ENCODE measurements around the gene HERC4. TPM values are rescaled to one million over a fixed set of nuclear protein-coding genes. Genes with fewer than 3 reads are reported as not detected.

HERC4 gene
- total RNA-seq, 3 donors from 2014 or later (not counting 1 experiment from before 2014, with no cell fraction given), result 78.4 to 104 (median 83.9) TPM

DNA sequence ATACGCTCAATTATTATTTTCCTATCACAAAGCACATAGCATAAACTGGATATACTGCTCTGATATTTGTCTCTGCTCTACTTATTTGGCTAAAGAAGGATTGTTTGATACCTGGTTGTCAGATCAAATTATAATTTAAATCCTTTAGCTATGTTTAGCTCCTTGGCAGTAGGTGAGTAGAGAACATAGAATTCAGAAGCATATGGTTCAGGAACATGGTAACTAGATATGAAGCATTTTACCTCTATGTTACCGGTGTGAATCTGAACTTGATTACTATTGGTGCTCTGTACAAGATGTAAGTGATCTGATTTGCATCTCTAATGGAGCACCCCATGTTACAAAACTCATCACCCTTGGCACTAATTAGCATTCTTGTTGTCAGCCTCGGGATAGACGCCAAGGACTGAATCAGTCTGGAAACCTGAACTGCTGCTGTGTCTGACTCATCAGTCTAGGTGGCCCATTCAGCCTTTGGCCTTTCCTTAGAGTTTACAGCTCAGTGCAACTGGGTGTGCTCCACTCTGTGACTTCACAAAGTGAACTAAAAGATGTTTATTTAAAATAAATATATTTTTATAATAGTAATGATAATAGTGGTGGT, 21.9 kb upstream of the HERC4 start:
- Histone ChIP-seq H3K4me3 (ENCODE audit: low read length) (no peak overlapping the region), H3K4me1 (ENCODE audit: control insufficient read depth, insufficient read depth, low read length) (no peaks in the 10 kb centered on the region), H3K27ac (ENCODE audit: low read length) (no peak overlapping the region), H3K9me3 (ENCODE audit: control insufficient read depth, insufficient read depth, low read length) (no peaks in the 10 kb centered on the region), H3K36me3 (ENCODE audit: control insufficient read depth, insufficient read depth, low read length) (no peaks in the 10 kb centered on the region), H3K27me3 (ENCODE audit: control insufficient read depth, insufficient read depth, low read length) (no peaks in the 10 kb centered on the region)
- Mint-ChIP-seq H3K27ac (no peak overlapping the region), H3K36me3 (no peaks in the 10 kb centered on the region), H3K4me3 (no peak overlapping the region), H3K9me3 (no peaks in the 10 kb centered on the region), H3K4me1 (peaks cover 0 to 5% of the 10 kb centered on the region in 2 donors), H3K27me3 (ENCODE audit: low read depth in 2 of 2) (peaks cover 4 to 6% of the 10 kb centered on the region in 2 donors)
- DNase-seq (no peak), ATAC-seq (no peak)
- TF ChIP-seq, protein P1, sequence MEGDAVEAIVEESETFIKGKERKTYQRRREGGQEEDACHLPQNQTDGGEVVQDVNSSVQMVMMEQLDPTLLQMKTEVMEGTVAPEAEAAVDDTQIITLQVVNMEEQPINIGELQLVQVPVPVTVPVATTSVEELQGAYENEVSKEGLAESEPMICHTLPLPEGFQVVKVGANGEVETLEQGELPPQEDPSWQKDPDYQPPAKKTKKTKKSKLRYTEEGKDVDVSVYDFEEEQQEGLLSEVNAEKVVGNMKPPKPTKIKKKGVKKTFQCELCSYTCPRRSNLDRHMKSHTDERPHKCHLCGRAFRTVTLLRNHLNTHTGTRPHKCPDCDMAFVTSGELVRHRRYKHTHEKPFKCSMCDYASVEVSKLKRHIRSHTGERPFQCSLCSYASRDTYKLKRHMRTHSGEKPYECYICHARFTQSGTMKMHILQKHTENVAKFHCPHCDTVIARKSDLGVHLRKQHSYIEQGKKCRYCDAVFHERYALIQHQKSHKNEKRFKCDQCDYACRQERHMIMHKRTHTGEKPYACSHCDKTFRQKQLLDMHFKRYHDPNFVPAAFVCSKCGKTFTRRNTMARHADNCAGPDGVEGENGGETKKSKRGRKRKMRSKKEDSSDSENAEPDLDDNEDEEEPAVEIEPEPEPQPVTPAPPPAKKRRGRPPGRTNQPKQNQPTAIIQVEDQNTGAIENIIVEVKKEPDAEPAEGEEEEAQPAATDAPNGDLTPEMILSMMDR (IDR thresholded peaks at IDR 0.05), result no peak
- 90% methylated on average over 3 of the region's 4 CpGs for WGBS (ENCODE audit: insufficient coverage)
- intact Hi-C loops (cut with micrococcal nuclease), result no loop called here

DNA sequence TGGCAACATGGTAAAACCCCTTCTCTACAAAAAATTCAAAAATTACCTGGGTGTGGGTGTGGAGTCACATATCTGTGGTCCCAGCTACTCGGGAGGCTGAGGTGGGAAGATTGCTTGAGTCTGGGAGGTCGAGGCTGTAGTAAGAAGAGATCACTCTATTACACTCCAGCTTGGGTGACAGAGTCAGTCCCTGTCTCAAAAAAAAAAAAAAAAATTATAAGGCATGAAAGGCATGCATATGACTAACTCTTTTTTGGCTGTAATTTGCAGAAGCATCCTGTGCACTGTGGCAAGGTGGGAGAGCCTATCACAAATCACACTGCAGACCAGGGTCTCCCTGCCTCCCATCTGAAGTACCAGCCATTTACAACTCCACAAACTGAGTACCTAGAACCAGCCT, 20.1 kb upstream of the HERC4 start:
- Mint-ChIP-seq H3K36me3 (no peaks in the 10 kb centered on the region), H3K27me3 (ENCODE audit: low read depth in 2 of 2) (peaks cover 0 to 2% of the 10 kb centered on the region in 2 donors), H3K4me3 (no peak overlapping the region), H3K27ac (no peak overlapping the region), H3K9me3 (no peaks in the 10 kb centered on the region), H3K4me1 (peaks cover 0 to 1% of the 10 kb centered on the region in 2 donors)
- no peaks in the 10 kb centered on the region for H3K36me3 ChIP-seq (ENCODE audit: control insufficient read depth, insufficient read depth, low read length)
- H3K9me3 ChIP-seq (ENCODE audit: control insufficient read depth, insufficient read depth, low read length), result no peaks in the 10 kb centered on the region
- intact Hi-C loops (cut with micrococcal nuclease), result no loop called here
- TF ChIP-seq, protein P1 (IDR thresholded peaks at IDR 0.05), result no peak
- DNase-seq, result no peak
- H3K4me3 ChIP-seq (ENCODE audit: low read length), result no peak overlapping the region
- H3K27ac ChIP-seq (ENCODE audit: low read length), result no peak overlapping the region
- no peaks in the 10 kb centered on the region for H3K4me1 ChIP-seq (ENCODE audit: control insufficient read depth, insufficient read depth, low read length)
- no peak for ATAC-seq
- no CpG with 5 or more reads among the region's 2 CpGs for WGBS (ENCODE audit: insufficient coverage)
- H3K27me3 ChIP-seq (ENCODE audit: control insufficient read depth, insufficient read depth, low read length), result no peaks in the 10 kb centered on the region

DNA sequence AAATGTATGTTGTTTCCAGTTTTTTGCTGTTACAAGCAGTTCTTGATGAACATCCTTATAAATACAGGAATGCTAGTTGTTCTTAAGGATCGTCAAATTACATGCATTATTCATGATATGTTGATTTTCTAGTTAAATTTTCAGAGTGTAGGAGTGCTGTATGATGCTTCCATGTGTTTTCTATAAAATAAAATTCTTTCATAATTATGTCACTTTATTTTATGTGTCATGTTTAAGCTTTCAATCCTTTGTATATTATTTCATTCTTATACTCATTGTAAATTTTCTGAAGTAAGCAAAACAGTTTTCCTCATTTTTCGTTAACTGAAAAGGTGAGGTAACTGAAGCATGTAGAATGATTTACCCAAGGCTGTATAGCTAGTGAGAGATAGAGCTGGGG, 17.4 kb upstream of the HERC4 start:
- H3K9me3 ChIP-seq (ENCODE audit: control insufficient read depth, insufficient read depth, low read length), result no peaks in the 10 kb centered on the region
- no peaks in the 10 kb centered on the region for H3K36me3 ChIP-seq (ENCODE audit: control insufficient read depth, insufficient read depth, low read length)
- H3K9me3 Mint-ChIP-seq, result no peaks in the 10 kb centered on the region
- peaks cover 3 to 9% of the 10 kb centered on the region in 2 donors for H3K27me3 Mint-ChIP-seq (ENCODE audit: low read depth in 2 of 2)
- no peak for ATAC-seq
- no peaks in the 10 kb centered on the region for H3K4me1 ChIP-seq (ENCODE audit: control insufficient read depth, insufficient read depth, low read length)
- H3K4me3 ChIP-seq (ENCODE audit: low read length), result no peak overlapping the region
- H3K36me3 Mint-ChIP-seq, result no peaks in the 10 kb centered on the region
- intact Hi-C loops (cut with micrococcal nuclease), result no loop called here
- H3K4me3 Mint-ChIP-seq, result no peak overlapping the region
- DNase-seq, result no peak
- WGBS (ENCODE audit: insufficient coverage), result 100% methylated on average over 1 of the region's 2 CpGs
- no peak overlapping the region for H3K27ac ChIP-seq (ENCODE audit: low read length)
- H3K4me1 Mint-ChIP-seq, result no peaks in the 10 kb centered on the region
- H3K27me3 ChIP-seq (ENCODE audit: control insufficient read depth, insufficient read depth, low read length), result no peaks in the 10 kb centered on the region
- TF ChIP-seq, protein P1 (IDR thresholded peaks at IDR 0.05), result no peak
- H3K27ac Mint-ChIP-seq, result no peak overlapping the region

DNA sequence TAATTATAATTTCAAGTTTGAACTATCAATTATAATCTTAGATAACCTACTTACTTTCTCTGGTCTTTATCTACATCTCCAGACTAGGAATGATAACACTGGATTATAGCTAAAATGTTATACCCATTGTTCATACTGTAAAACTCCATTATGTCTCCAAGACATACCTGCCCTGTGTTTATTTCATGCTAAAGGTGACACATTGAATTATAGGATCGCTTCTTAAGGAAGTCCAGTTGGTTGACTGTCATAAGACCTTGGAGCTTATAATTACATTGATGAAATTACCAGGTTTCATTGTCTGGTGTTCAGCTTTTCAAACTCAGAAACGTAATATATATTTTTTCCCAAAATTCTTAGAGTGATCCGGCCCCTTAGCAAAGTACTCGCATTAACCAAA, 15.5 kb upstream of the HERC4 start:
- H3K9me3 ChIP-seq (ENCODE audit: control insufficient read depth, insufficient read depth, low read length), result no peaks in the 10 kb centered on the region
- H3K36me3 ChIP-seq (ENCODE audit: control insufficient read depth, insufficient read depth, low read length), result no peaks in the 10 kb centered on the region
- H3K4me3 Mint-ChIP-seq, result no peak overlapping the region
- TF ChIP-seq, protein P1 (IDR thresholded peaks at IDR 0.05), result no peak
- H3K9me3 Mint-ChIP-seq, result no peaks in the 10 kb centered on the region
- H3K4me3 ChIP-seq (ENCODE audit: low read length), result no peak overlapping the region
- no peaks in the 10 kb centered on the region for H3K4me1 ChIP-seq (ENCODE audit: control insufficient read depth, insufficient read depth, low read length)
- intact Hi-C loops (cut with micrococcal nuclease), result no loop called here
- ATAC-seq (no peak), DNase-seq (no peak)
- H3K27ac Mint-ChIP-seq, result no peak overlapping the region
- no peaks in the 10 kb centered on the region for H3K4me1 Mint-ChIP-seq
- H3K36me3 Mint-ChIP-seq, result no peaks in the 10 kb centered on the region
- H3K27ac ChIP-seq (ENCODE audit: low read length), result no peak overlapping the region
- peaks cover 3 to 20% of the 10 kb centered on the region in 2 donors for H3K27me3 Mint-ChIP-seq (ENCODE audit: low read depth in 2 of 2)
- 97% methylated on average over 3 of the region's 4 CpGs for WGBS (ENCODE audit: insufficient coverage)
- no peaks in the 10 kb centered on the region for H3K27me3 ChIP-seq (ENCODE audit: control insufficient read depth, insufficient read depth, low read length)

All from natural killer cell (primary cell).